ENCODE results near the gene SUV39H1.

Gene SUV39H1

GRCh38 chrX:48751343-48751742 is 54.8 kb downstream of the SUV39H1 start:
- Histone ChIP-seq H3K4me3 (ENCODE audit: low read length) (no peak overlapping the region), H3K27me3 (ENCODE audit: control insufficient read depth, insufficient read depth, low read length) (no peaks in the 10 kb centered on the region), H3K4me1 (ENCODE audit: control insufficient read depth, insufficient read depth, low read length) (no peaks in the 10 kb centered on the region), H3K9me3 (ENCODE audit: control insufficient read depth, low read length) (no peaks in the 10 kb centered on the region), H3K9ac (ENCODE audit: low read length) (no peak overlapping the region), H3K36me3 (ENCODE audit: control insufficient read depth, insufficient read depth, low read length) (no peaks in the 10 kb centered on the region)

DNA sequence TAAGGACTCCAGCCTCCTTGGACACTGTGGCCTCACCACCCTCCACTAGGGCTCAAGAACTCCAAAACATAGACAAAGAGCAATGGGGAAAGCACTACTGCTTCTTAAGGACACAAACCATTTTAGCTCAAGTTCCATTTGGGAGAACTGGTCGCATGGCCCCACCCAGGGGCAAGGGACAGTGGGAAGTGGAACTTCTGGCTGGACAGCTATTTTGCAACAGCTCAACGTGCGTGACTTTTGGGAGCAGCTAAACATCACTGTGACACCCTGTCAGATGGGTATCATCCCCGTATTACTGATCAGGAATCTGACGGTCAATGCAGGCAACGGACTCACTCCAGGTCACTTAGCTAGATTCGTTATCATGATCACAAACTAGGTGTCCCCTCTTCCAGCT is 56.0 kb downstream of the SUV39H1 start:
- no peak overlapping the region for H3K9ac ChIP-seq (ENCODE audit: low read length)
- H3K27me3 ChIP-seq (ENCODE audit: control insufficient read depth, insufficient read depth, low read length) = no peaks in the 10 kb centered on the region
- no peaks in the 10 kb centered on the region for H3K36me3 ChIP-seq (ENCODE audit: control insufficient read depth, insufficient read depth, low read length)
- no peaks in the 10 kb centered on the region for H3K9me3 ChIP-seq (ENCODE audit: control insufficient read depth, low read length)
- H3K4me3 ChIP-seq (ENCODE audit: low read length) = no peak overlapping the region
- no peaks in the 10 kb centered on the region for H3K4me1 ChIP-seq (ENCODE audit: control insufficient read depth, insufficient read depth, low read length)

- no peaks in the 10 kb centered on the region for H3K4me1 ChIP-seq (ENCODE audit: control insufficient read depth, insufficient read depth, low read length)
- H3K9me3 ChIP-seq (ENCODE audit: control insufficient read depth, low read length) = no peaks in the 10 kb centered on the region
- H3K4me3 ChIP-seq (ENCODE audit: low read length) = no peak overlapping the region
- no peak overlapping the region for H3K9ac ChIP-seq (ENCODE audit: low read length)
- no peaks in the 10 kb centered on the region for H3K36me3 ChIP-seq (ENCODE audit: control insufficient read depth, insufficient read depth, low read length)
- H3K27me3 ChIP-seq (ENCODE audit: control insufficient read depth, insufficient read depth, low read length) = no peaks in the 10 kb centered on the region
Observed at GRCh38 chrX:48753708-48754228, 57.2 kb downstream of the SUV39H1 start.

GRCh38 chrX:48754238-48754637 is 57.7 kb downstream of the SUV39H1 start:
- no peaks in the 10 kb centered on the region for H3K4me1 ChIP-seq (ENCODE audit: control insufficient read depth, insufficient read depth, low read length)
- no peaks in the 10 kb centered on the region for H3K9me3 ChIP-seq (ENCODE audit: control insufficient read depth, low read length)
- H3K9ac ChIP-seq (ENCODE audit: low read length) = no peak overlapping the region
- H3K4me3 ChIP-seq (ENCODE audit: low read length) = no peak overlapping the region
- no peaks in the 10 kb centered on the region for H3K36me3 ChIP-seq (ENCODE audit: control insufficient read depth, insufficient read depth, low read length)
- H3K27me3 ChIP-seq (ENCODE audit: control insufficient read depth, insufficient read depth, low read length) = no peaks in the 10 kb centered on the region

Data from mucosa of stomach (tissue), 1 donor.